Measurements from ENCODE around the gene THSD7B. TPM values are rescaled to one million over a fixed set of nuclear protein-coding genes. Genes with fewer than 3 reads are reported as not detected.

THSD7B gene
- polyA plus RNA-seq, 1 donor from 2014 or later, result 0.46 TPM

DNA sequence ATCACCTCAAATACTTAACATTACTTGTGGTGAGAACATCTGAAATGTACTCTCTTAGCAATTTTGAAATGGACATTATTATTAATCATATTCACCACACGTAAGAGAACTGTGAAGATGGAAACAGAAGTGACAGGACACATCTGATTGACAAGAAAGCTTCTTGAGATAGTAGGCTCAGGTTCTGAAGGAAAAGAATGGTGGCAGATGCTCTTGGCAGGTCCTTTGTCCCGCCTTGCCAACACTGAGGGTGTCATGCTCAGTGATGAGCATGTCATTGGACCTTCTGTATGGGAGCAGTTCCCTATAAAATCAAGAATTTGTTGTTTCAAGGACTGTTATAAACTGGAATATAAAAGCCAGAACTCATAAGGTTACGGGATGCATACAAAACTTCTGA is 428.1 kb downstream of the THSD7B start:
- TF ChIP-seq EP300 (conservative IDR thresholded peaks at IDR 0.05; ENCODE audit: poor library complexity, severe bottlenecking) (no peak), RAD21 (conservative IDR thresholded peaks at IDR 0.05) (no peak)
- H3K9ac ChIP-seq (ENCODE audit: low read length), result no peak overlapping the region

DNA sequence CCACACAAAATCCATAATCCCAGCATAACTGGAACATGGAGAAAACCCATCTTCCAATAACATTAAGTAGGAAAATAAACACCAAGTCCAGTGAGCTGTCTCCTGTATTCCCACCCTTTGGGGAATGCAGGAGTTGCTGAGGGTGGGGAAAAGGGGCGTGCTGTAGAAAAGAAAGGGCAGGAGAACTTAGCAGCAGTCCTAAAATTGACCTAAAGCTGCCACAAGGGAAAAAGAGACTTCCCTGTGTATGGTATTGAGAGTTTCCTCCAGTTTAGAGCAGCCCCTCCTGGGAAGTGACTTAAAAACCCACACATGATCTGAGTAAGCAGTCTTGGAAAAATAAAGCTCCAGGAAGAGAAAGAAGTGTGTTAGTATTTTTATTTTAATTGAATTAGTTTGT is 428.8 kb downstream of the THSD7B start:
- Histone ChIP-seq H3K36me3 (ENCODE audit: insufficient read depth, low read length) (no peaks in the 10 kb centered on the region), H3K9ac (ENCODE audit: low read length) (no peak overlapping the region), H4K20me1 (ENCODE audit: insufficient read depth) (no peaks in the 10 kb centered on the region), H3K27ac (ENCODE audit: low read length) (no peak overlapping the region), H3K4me2 (ENCODE audit: low read length) (no peak overlapping the region), H3F3A (ENCODE audit: insufficient read depth, low read length, poor library complexity, severe bottlenecking) (no peaks in the 10 kb centered on the region), H3K9me3 (ENCODE audit: low read length) (no peaks in the 10 kb centered on the region), H2AFZ (ENCODE audit: low read depth, low read length) (no peak overlapping the region), H3K4me3 (ENCODE audit: low read length) (no peak overlapping the region), H3K9me2 (ENCODE audit: insufficient read depth, low read length) (no peaks in the 10 kb centered on the region), H3K27me3 (ENCODE audit: insufficient read depth, low read depth, low read length) (no peaks in the 10 kb centered on the region), H3K79me2 (replicated peaks; ENCODE audit: insufficient read depth, low read length) (no peaks in the 10 kb centered on the region)
- TF ChIP-seq, protein P1, sequence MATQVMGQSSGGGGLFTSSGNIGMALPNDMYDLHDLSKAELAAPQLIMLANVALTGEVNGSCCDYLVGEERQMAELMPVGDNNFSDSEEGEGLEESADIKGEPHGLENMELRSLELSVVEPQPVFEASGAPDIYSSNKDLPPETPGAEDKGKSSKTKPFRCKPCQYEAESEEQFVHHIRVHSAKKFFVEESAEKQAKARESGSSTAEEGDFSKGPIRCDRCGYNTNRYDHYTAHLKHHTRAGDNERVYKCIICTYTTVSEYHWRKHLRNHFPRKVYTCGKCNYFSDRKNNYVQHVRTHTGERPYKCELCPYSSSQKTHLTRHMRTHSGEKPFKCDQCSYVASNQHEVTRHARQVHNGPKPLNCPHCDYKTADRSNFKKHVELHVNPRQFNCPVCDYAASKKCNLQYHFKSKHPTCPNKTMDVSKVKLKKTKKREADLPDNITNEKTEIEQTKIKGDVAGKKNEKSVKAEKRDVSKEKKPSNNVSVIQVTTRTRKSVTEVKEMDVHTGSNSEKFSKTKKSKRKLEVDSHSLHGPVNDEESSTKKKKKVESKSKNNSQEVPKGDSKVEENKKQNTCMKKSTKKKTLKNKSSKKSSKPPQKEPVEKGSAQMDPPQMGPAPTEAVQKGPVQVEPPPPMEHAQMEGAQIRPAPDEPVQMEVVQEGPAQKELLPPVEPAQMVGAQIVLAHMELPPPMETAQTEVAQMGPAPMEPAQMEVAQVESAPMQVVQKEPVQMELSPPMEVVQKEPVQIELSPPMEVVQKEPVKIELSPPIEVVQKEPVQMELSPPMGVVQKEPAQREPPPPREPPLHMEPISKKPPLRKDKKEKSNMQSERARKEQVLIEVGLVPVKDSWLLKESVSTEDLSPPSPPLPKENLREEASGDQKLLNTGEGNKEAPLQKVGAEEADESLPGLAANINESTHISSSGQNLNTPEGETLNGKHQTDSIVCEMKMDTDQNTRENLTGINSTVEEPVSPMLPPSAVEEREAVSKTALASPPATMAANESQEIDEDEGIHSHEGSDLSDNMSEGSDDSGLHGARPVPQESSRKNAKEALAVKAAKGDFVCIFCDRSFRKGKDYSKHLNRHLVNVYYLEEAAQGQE (IDR thresholded peaks at IDR 0.05; ENCODE audit: borderline replicate concordance), result no peak
- no peak for TF ChIP-seq SMC3 (conservative IDR thresholded peaks at IDR 0.05; ENCODE audit: poor library complexity)
- no peak for TF ChIP-seq TAF1 (IDR thresholded peaks at IDR 0.05; ENCODE audit: low read depth)
- no peak for TF ChIP-seq RAD21 (conservative IDR thresholded peaks at IDR 0.05)
- TF ChIP-seq EP300 (conservative IDR thresholded peaks at IDR 0.05; ENCODE audit: poor library complexity, severe bottlenecking), result no peak
- no peak for TF ChIP-seq MXI1 (conservative IDR thresholded peaks at IDR 0.05; ENCODE audit: poor library complexity, severe bottlenecking)

More for the DNA sequence above, 428.1 kb downstream of the THSD7B start:
- no peak overlapping the region for H3K4me2 ChIP-seq (ENCODE audit: low read length)
- H3K79me2 ChIP-seq (replicated peaks; ENCODE audit: insufficient read depth, low read length), result no peaks in the 10 kb centered on the region
- H3K4me3 ChIP-seq (ENCODE audit: low read length), result no peak overlapping the region
- H2AFZ ChIP-seq (ENCODE audit: low read depth, low read length), result no peak overlapping the region
- no peaks in the 10 kb centered on the region for H4K20me1 ChIP-seq (ENCODE audit: insufficient read depth)
- H3F3A ChIP-seq (ENCODE audit: insufficient read depth, low read length, poor library complexity, severe bottlenecking), result no peaks in the 10 kb centered on the region
- no peaks in the 10 kb centered on the region for H3K9me2 ChIP-seq (ENCODE audit: insufficient read depth, low read length)
- H3K9me3 ChIP-seq (ENCODE audit: low read length), result no peaks in the 10 kb centered on the region
- no peaks in the 10 kb centered on the region for H3K27me3 ChIP-seq (ENCODE audit: insufficient read depth, low read depth, low read length)
- H3K36me3 ChIP-seq (ENCODE audit: insufficient read depth, low read length), result no peaks in the 10 kb centered on the region
- H3K27ac ChIP-seq (ENCODE audit: low read length), result no peak overlapping the region

DNA sequence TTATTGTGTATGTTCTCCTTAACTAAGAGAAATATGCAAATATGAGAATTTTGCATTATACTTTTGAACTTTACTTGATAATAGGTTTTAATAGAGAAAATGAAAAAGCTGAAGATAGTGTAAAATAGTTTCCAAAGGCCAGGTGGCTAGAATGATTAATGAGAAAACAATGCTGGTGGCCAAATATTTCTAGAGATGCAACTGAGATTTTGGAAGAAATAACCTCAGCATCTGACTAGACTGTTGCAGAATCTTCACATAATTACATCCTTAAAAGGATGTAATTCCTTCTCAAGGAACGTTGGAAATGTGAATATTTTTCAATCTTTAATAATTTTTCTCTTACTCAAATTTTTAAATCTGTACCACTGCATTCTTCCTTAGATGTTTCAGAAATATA is 434.4 kb downstream of the THSD7B start:
- no peaks in the 10 kb centered on the region for H4K20me1 ChIP-seq (ENCODE audit: insufficient read depth)
- no peak overlapping the region for H3K27ac ChIP-seq (ENCODE audit: low read length)
- H3F3A ChIP-seq (ENCODE audit: insufficient read depth, low read length, poor library complexity, severe bottlenecking), result no peaks in the 10 kb centered on the region
- no peaks in the 10 kb centered on the region for H3K79me2 ChIP-seq (replicated peaks; ENCODE audit: insufficient read depth, low read length)
- H2AFZ ChIP-seq (ENCODE audit: low read depth, low read length), result no peak overlapping the region
- no peak overlapping the region for H3K4me3 ChIP-seq (ENCODE audit: low read length)
- H3K27me3 ChIP-seq (ENCODE audit: insufficient read depth, low read depth, low read length), result no peaks in the 10 kb centered on the region
- H3K4me2 ChIP-seq (ENCODE audit: low read length), result no peak overlapping the region
- H3K9ac ChIP-seq (ENCODE audit: low read length), result no peak overlapping the region
- no peaks in the 10 kb centered on the region for H3K9me2 ChIP-seq (ENCODE audit: insufficient read depth, low read length)
- TF ChIP-seq, protein P2, sequence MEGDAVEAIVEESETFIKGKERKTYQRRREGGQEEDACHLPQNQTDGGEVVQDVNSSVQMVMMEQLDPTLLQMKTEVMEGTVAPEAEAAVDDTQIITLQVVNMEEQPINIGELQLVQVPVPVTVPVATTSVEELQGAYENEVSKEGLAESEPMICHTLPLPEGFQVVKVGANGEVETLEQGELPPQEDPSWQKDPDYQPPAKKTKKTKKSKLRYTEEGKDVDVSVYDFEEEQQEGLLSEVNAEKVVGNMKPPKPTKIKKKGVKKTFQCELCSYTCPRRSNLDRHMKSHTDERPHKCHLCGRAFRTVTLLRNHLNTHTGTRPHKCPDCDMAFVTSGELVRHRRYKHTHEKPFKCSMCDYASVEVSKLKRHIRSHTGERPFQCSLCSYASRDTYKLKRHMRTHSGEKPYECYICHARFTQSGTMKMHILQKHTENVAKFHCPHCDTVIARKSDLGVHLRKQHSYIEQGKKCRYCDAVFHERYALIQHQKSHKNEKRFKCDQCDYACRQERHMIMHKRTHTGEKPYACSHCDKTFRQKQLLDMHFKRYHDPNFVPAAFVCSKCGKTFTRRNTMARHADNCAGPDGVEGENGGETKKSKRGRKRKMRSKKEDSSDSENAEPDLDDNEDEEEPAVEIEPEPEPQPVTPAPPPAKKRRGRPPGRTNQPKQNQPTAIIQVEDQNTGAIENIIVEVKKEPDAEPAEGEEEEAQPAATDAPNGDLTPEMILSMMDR (IDR thresholded peaks at IDR 0.05; ENCODE audit: poor library complexity, severe bottlenecking), result no peak
- TF ChIP-seq SMC3 (conservative IDR thresholded peaks at IDR 0.05; ENCODE audit: poor library complexity) (no peak), TAF1 (IDR thresholded peaks at IDR 0.05; ENCODE audit: low read depth) (no peak)
- TF ChIP-seq, protein P1 (IDR thresholded peaks at IDR 0.05; ENCODE audit: borderline replicate concordance), result no peak
- no peaks in the 10 kb centered on the region for H3K9me3 ChIP-seq (ENCODE audit: low read length)
- no peaks in the 10 kb centered on the region for H3K36me3 ChIP-seq (ENCODE audit: insufficient read depth, low read length)
